Stromal cell of bone marrow (primary cell): ENCODE data around the gene TFPI.
"Not testable (repeated sequence)": the region's sequence is repeated elsewhere in the genome, so short reads cannot be mapped to it uniquely, and the experiment has no call there.

ENCODE experiments used
- DNase-seq: peaks from one replicate; pipeline ENCODE4 v3.0.0-alpha.2; 2012; ENCODE audit warnings: low read depth

Gene TFPI

GRCh38 chr2:187528042-187528441 lies 26.2 kb downstream of the TFPI start:
- no peak for DNase-seq

- DNase-seq: peak; percentile 65
These were observed 27.0 kb downstream of the TFPI start for GRCh38 chr2:187527262-187527661.

GRCh38 chr2:187526792-187527191 lies 27.4 kb downstream of the TFPI start:
- DNase-seq: no peak

- DNase-seq: no peak
These were observed 28.9 kb downstream of the TFPI start for GRCh38 chr2:187525163-187525900.

GRCh38 chr2:187523325-187523724 lies 30.9 kb downstream of the TFPI start:
- no peak for DNase-seq

- DNase-seq: no peak
These were observed 34.1 kb downstream of the TFPI start for GRCh38 chr2:187520121-187520624.

- DNase-seq: no peak
These were observed 34.7 kb downstream of the TFPI start for GRCh38 chr2:187519419-187520120.

- not testable (repeated sequence) for DNase-seq
These were observed 36.4 kb downstream of the TFPI start for GRCh38 chr2:187517750-187518361.

- DNase-seq: not testable (repeated sequence)
These were observed 37.4 kb downstream of the TFPI start for GRCh38 chr2:187516630-187517510.

GRCh38 chr2:187514930-187515329 lies 39.3 kb downstream of the TFPI start:
- DNase-seq: no peak

- DNase-seq: not testable (repeated sequence)
These were observed 39.9 kb downstream of the TFPI start for GRCh38 chr2:187514235-187514829.

GRCh38 chr2:187513460-187514234 lies 40.6 kb downstream of the TFPI start:
- DNase-seq: peak; percentile 10

GRCh38 chr2:187511356-187512315 lies 42.6 kb downstream of the TFPI start:
- no peak for DNase-seq

- DNase-seq: not testable (repeated sequence)
These were observed 43.5 kb downstream of the TFPI start for GRCh38 chr2:187510419-187511355.

- DNase-seq: no peak
These were observed 44.4 kb downstream of the TFPI start for GRCh38 chr2:187509667-187510417.

GRCh38 chr2:187506416-187506815 lies 47.8 kb downstream of the TFPI start:
- no peak for DNase-seq

- no peak for DNase-seq
These were observed 49.1 kb downstream of the TFPI start for GRCh38 chr2:187505065-187505672.
